Measurements from ENCODE around the gene CACNA1B.
"Not testable (repeated sequence)": the region's sequence is repeated elsewhere in the genome, so short reads cannot be mapped to it uniquely, and the experiment has no call there.

CACNA1B gene

GRCh38 chr9:138015021-138015829 is 137.6 kb downstream of the CACNA1B start:
- TF ChIP-seq POLR2A (IDR thresholded peaks at IDR 0.05; ENCODE audit: low read depth, low read length), result no peak
- FAIRE-seq, result no peak

GRCh38 chr9:138016406-138017187 is 139.0 kb downstream of the CACNA1B start:
- FAIRE-seq (no peak), DNase-seq (ENCODE audit: insufficient read length, low spot score) (no peak)
- no peak for TF ChIP-seq POLR2A (IDR thresholded peaks at IDR 0.05; ENCODE audit: low read depth, low read length)

More at GRCh38 chr9:138015021-138015829, 137.6 kb downstream of the CACNA1B start:
- no peak for DNase-seq (ENCODE audit: insufficient read length, low spot score)

DNA sequence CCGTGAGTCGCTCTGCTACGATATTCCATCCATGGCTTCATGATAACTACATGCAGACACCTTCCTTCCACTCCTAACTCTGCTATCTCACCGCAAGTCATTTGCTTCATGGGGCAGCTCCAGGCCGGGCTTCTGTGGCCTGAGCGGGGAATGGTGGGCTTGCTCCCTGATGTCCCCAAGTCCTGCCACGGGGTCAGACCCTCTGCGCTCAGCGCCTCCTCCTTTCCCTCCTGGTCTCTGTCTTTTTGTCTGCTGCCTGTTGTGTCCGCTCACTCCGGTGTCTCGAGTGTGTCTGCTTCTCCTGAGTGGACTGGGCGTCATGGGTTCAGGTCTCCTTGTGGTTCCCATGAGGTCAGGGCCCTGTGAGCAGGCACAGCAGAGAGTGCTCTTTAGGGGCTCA is 139.6 kb downstream of the CACNA1B start:
- FAIRE-seq (no peak), DNase-seq (ENCODE audit: insufficient read length, low spot score) (no peak)
- no peak for TF ChIP-seq POLR2A (IDR thresholded peaks at IDR 0.05; ENCODE audit: low read depth, low read length)

- FAIRE-seq; DNase-seq (ENCODE audit: insufficient read length, low spot score): not testable (repeated sequence)
These were observed 141.9 kb downstream of the CACNA1B start for GRCh38 chr9:138019514-138019913.

DNA sequence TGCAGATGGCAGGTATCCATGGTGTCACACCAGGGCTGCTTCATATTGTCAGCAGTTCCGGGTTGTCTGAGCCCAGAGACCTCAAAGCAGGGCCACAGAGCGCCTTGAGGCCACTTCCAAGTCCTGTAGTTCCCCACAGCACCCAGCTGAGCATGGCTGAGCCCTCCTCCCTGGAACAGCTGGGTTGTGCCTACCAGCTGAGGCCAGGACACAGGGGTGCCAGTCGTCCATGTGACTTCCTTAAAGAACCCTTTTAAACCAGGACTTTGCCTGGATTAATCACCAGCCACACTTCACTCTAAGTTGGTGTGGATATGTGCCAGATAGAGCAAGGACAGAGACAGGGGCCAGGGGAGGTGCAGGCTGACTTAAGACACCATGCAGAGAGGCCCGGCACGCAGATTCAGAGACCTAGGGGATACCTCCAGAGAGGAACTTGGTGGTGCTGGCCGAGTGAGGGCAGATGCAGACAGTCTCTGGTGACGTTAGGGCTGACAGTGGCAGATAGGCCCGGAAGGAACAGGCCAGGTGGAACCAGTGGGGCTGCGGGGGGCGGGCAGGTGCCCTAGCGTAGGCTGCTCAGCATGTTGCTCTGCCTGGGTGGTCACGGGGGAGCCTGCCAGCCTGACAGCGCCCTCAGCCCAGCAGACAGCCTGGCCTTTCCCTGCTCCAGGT is 142.7 kb downstream of the CACNA1B start:
- no peak for TF ChIP-seq POLR2A (IDR thresholded peaks at IDR 0.05; ENCODE audit: low read depth, low read length)
- FAIRE-seq, result no peak
- no peak for DNase-seq (ENCODE audit: insufficient read length, low spot score)

DNA sequence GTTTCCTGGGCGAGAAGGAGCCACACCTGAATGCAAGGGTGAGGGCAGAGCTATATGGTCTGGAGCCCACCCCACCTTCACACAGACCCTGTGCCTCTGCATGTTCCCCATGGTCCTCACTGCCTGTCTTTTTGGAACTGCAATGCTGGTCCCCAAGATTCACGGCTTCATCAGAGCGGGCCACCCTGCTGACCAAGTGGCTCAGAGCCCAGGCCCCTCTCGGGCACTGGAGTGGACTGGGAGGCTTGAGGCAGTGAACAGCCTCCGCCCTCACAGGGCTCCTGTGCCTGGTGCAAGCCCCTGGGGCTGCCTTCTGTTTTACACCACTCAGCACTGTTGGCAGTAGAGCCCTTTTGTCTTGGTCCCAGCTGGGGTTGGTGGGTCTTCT is 143.2 kb downstream of the CACNA1B start:
- TF ChIP-seq POLR2A (IDR thresholded peaks at IDR 0.05; ENCODE audit: low read depth, low read length), result no peak
- no peak for FAIRE-seq
- DNase-seq (ENCODE audit: insufficient read length, low spot score), result no peak

DNA sequence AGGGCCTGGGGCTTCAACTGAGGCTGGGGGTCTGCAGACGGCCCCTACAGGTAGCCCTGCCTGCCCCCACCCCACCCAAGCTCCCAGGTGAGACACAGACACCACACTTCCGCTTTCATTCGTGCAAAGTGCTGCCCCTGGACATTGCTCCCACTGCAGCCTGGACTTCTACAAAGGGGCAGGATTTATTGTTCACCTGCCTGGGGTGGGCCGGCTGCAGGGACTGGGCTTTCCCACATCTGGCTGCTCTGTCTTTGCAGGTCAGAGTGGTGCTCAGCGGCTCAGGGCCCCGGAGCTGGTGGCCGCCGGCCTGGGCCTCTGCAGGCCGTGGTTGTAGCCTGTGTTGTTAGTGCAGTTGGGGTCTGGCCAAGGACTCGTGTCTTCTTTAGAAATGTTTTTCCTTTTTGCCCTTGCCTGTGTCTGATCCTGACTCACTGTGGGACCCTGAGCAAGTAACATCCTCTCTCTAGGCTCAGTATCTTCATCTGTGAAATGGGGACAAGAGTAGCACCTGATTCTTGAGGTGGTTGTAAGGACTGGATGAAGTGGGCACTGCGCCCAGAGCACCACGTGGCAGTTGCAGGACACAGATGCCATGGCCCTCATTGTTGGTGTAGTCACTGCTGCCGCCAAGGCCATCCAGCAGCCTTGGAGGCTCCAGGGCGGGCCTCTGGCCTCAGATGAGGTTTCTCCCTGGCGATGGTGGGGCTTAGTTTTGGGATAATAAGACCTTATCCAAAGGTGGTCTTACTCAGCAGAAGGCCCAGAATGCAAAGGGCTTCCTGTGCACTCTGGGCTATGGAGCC is 143.9 kb downstream of the CACNA1B start:
- FAIRE-seq (no peak), DNase-seq (ENCODE audit: insufficient read length, low spot score) (no peak)
- no peak for TF ChIP-seq POLR2A (IDR thresholded peaks at IDR 0.05; ENCODE audit: low read depth, low read length)

DNA sequence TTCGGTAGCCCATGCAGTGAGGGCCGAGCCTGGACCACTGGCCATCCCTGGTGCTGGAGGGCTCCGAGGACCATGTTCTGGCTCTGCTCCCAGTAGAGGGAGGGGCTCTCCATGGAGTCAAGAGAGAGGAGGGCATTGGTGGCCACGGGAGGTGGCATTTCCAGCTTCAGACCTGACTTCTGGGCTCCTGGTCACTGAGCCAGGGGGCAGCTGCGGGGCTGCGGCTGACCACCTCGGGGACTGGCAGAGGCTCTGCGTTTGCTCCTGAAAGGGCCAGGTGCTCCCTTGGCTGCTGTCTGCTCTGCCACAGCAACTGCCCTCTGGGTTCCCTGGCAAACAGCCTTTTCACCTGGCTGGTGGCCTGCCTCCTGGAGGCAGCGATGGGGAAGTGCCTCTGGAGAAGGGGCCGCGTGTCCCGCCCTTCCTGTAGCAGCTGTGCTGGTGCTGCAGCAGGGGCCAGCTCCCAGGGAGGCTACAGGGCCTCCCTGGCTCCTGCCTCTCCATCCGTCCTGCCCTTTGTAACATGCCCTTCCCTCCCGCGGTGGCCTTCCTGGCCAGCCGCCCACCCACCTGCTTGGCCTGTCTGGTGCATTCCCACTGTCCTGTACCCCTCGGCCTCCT is 144.6 kb downstream of the CACNA1B start:
- FAIRE-seq, result no peak
- DNase-seq (ENCODE audit: insufficient read length, low spot score), result peak; percentile 30
- TF ChIP-seq POLR2A (IDR thresholded peaks at IDR 0.05; ENCODE audit: low read depth, low read length), result no peak

DNA sequence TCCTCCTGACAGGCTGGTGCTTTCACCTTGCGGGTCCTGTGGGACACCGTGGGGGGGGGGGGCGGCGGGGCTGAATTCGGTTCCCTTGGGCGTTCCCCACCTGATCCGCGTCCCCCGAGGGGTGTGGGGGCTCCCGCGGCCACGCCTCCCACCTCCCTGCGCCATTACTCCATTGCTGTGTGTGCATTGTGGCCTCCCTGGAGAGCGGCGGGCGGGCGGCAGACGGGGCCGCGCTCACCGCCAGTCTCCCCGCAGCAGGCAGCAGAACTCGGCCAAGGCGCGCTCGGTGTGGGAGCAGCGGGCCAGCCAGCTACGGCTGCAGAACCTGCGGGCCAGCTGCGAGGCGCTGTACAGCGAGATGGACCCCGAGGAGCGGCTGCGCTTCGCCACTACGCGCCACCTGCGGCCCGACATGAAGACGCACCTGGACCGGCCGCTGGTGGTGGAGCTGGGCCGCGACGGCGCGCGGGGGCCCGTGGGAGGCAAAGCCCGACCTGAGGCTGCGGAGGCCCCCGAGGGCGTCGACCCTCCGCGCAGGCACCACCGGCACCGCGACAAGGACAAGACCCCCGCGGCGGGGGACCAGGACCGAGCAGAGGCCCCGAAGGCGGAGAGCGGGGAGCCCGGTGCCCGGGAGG is 145.3 kb downstream of the CACNA1B start:
- FAIRE-seq (no peak), DNase-seq (ENCODE audit: insufficient read length, low spot score) (no peak)
- no peak for TF ChIP-seq POLR2A (IDR thresholded peaks at IDR 0.05; ENCODE audit: low read depth, low read length)

- FAIRE-seq (no peak), DNase-seq (ENCODE audit: insufficient read length, low spot score) (no peak)
- no peak for TF ChIP-seq POLR2A (IDR thresholded peaks at IDR 0.05; ENCODE audit: low read depth, low read length)
These were observed 146.0 kb downstream of the CACNA1B start for GRCh38 chr9:138023394-138024124.

GRCh38 chr9:138024131-138024530 is 146.5 kb downstream of the CACNA1B start:
- FAIRE-seq (no peak), DNase-seq (ENCODE audit: insufficient read length, low spot score) (no peak)
- TF ChIP-seq POLR2A (IDR thresholded peaks at IDR 0.05; ENCODE audit: low read depth, low read length), result no peak

DNA sequence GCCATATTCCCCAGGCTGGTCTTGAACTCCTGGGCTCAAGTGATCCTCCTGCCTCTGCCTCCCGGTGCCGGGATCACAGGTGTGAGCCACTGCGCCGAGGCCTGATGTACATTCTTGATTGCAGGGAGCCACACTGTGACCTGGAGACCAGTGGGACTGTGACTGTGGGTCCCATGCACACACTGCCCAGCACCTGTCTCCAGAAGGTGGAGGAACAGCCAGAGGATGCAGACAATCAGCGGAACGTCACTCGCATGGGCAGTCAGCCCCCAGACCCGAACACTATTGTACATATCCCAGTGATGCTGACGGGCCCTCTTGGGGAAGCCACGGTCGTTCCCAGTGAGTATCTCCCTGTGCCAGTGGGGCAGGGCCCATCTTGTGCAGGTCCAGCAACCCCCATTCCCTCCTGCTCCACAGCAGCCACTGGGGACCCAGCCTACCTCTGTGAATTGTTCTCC is 147.3 kb downstream of the CACNA1B start:
- FAIRE-seq, result no peak
- no peak for DNase-seq (ENCODE audit: insufficient read length, low spot score)
- TF ChIP-seq POLR2A (IDR thresholded peaks at IDR 0.05; ENCODE audit: low read depth, low read length), result no peak
